ENCODE results near the gene DMRTB1. TPM values are rescaled to one million over a fixed set of nuclear protein-coding genes. Genes with fewer than 3 reads are reported as not detected.

DMRTB1 gene
- total RNA-seq, 6 donors from 2014 or later: not detected

DNA sequence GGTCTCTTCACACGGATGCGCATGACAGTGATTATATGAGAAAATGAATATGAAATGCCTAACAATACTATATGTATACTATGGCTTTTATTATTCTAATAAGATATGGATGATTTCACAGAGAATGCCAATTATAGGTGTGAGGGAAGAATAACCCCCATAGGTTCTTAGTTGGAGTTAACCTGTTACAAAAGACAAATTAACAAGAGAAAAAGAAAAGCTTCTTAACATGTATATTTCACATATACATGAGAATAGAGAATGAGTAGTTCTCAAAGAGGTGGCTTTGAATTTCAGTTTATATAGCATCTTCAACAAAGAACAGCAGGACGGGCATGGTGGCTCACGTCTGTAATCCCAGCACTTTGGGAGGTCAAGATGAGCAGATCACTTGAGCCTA is 24.0 kb upstream of the DMRTB1 start:
- no peaks in the 10 kb centered on the region for H3K36me3 ChIP-seq
- no peak for TF ChIP-seq EP300 (IDR thresholded peaks at IDR 0.05)
- TF ChIP-seq, protein P1, sequence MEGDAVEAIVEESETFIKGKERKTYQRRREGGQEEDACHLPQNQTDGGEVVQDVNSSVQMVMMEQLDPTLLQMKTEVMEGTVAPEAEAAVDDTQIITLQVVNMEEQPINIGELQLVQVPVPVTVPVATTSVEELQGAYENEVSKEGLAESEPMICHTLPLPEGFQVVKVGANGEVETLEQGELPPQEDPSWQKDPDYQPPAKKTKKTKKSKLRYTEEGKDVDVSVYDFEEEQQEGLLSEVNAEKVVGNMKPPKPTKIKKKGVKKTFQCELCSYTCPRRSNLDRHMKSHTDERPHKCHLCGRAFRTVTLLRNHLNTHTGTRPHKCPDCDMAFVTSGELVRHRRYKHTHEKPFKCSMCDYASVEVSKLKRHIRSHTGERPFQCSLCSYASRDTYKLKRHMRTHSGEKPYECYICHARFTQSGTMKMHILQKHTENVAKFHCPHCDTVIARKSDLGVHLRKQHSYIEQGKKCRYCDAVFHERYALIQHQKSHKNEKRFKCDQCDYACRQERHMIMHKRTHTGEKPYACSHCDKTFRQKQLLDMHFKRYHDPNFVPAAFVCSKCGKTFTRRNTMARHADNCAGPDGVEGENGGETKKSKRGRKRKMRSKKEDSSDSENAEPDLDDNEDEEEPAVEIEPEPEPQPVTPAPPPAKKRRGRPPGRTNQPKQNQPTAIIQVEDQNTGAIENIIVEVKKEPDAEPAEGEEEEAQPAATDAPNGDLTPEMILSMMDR (IDR thresholded peaks at IDR 0.05): no peak
- TF ChIP-seq POLR2AphosphoS5 (IDR thresholded peaks at IDR 0.05): no peak
- no peak for TF ChIP-seq POLR2A (IDR thresholded peaks at IDR 0.05)
- no peaks in the 10 kb centered on the region for H3K9me3 ChIP-seq
- 86 to 92% methylated on average over 4 of the region's 4 CpGs for WGBS, 2 donors
- H3K4me1 ChIP-seq: no peaks in the 10 kb centered on the region
- no peaks in the 10 kb centered on the region for H3K27me3 ChIP-seq
- no peak for ATAC-seq (ENCODE audit: low FRiP score in 2 of 2)
- no peak overlapping the region for H3K27ac ChIP-seq
- no peak overlapping the region for H3K4me3 ChIP-seq
- no peak for DNase-seq

DNA sequence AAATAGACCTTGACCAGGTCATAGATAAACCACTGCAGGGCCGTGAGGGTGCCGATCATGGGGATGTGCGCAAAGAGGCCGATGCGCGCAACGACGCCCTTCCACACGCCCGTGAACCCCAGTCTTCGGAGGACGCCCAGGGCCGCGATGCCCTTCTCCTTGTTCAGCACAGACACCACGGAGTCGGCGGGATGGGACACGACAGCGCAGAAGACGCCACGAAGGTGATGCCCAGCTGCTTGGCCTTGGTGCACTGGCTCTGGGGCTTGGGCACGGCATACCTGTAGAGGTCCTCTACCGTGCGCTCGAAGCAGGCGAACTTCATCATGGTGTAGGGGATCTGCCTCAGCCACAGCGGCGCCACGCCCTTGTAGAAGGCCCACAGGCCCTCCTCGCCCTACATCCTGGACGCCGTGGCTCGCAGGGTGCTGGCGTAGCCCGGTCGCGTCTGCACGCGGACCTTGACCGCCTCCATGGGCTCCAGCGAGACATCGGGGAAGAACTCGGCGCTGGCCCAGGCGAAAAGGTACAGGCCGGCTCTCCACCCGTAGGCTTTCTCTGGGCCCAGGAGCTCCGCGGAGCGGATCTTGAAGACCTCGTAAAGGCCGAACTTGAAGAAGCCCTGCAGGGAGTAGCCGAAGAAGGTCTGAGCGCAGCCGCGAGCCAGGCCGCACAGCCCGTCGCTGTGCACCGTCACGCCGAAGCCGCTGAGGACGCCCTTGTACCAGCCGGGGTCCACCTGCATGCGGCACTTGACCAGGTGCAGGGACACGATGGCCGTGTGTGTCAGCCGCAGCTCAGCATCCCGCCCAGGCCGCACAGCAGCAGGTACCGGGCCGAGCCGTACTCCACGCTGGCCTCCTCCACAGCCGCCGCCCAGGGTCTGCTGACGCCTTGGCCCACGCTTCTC is 20.5 kb upstream of the DMRTB1 start:
- 96 to 97% methylated on average over 57 to 73 of the region's 79 CpGs for WGBS, 2 donors
- Histone ChIP-seq H3K9me3 (no peaks in the 10 kb centered on the region), H3K36me3 (no peaks in the 10 kb centered on the region), H3K27me3 (no peaks in the 10 kb centered on the region), H3K4me3 (no peak overlapping the region), H3K4me1 (no peaks in the 10 kb centered on the region), H3K27ac (no peak overlapping the region)
- peak; percentile 16 to 43 for ATAC-seq (ENCODE audit: low FRiP score in 2 of 2)
- DNase-seq: peak in 1 of 2 donors; percentile 81
- TF ChIP-seq, protein P1 (IDR thresholded peaks at IDR 0.05): no peak
- TF ChIP-seq POLR2AphosphoS5 (IDR thresholded peaks at IDR 0.05): no peak
- no peak for TF ChIP-seq EP300 (IDR thresholded peaks at IDR 0.05)
- TF ChIP-seq POLR2A (IDR thresholded peaks at IDR 0.05): no peak

DNA sequence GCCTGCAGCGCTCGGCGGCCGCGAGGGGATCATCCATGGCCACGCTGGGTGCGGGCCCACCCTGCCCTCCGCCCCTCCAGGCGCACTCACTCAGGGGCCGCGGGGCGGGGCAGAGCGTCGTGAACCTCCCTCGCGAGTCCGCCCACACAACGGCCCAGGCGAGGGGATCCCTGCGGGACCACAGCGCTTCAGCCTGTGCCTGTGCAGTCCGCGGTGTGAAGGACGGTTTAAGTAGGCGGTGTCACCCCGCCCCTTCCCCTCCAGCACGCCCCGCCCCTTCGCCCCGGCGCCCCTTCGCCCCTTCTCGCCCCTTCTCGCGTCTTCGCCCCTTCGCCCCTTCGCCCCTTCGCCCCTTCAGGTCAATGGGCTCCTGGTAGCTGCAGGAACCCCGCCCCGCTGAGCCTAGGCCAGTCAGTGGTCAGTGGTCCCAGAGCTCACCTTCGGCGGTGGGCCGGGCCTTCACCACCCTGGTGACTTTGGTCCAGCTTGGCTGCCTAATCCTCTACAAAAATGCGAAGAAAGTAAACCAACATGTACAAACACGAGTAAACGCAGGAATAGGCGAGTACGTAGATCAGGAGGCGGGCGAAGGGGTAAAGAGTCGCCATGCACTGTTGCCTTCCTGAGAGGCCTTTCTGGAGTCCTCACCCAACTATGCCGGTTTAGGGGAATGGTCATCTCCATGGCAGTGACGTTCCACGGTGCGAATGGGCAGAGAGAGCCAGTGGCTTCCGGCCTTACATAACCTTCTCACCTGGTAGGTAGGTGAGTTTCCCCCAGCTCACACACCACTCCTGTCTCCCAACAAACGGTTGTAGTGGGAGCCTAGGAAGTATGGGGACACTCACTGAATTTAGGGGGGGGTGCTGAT is 19.6 kb upstream of the DMRTB1 start:
- no peak overlapping the region for H3K27ac ChIP-seq
- H3K9me3 ChIP-seq: no peaks in the 10 kb centered on the region
- WGBS, 2 donors: 95 to 96% methylated on average over 47 to 53 of the region's 58 CpGs
- no peak for TF ChIP-seq EP300 (IDR thresholded peaks at IDR 0.05)
- ATAC-seq (ENCODE audit: low FRiP score in 2 of 2): peak in 1 of 2 donors; percentile 24
- peak in 1 of 2 donors; percentile 69 for DNase-seq
- H3K36me3 ChIP-seq: no peaks in the 10 kb centered on the region
- no peaks in the 10 kb centered on the region for H3K27me3 ChIP-seq
- no peaks in the 10 kb centered on the region for H3K4me1 ChIP-seq
- no peak overlapping the region for H3K4me3 ChIP-seq

DNA sequence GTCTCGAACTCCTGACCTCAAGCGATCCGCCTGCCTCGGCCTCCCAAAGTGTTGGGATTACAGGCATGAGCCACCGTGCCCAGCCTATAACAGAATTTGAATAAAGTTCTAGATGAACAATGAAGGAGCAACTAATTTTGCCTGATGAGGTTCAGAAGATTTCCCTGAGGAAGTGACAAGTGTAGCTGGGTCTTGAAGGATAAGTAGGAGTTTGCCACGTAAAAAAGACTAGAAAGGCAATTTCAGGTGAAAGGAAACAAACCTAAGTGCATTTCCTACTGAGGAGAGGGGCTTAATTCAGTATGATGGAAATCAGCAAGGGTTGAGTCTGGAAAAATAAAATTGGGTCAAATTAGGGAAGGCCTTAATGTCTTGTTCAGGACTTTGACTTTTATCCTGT is 18.6 kb upstream of the DMRTB1 start:
- Histone ChIP-seq H3K9me3 (no peaks in the 10 kb centered on the region), H3K36me3 (no peaks in the 10 kb centered on the region), H3K27ac (no peak overlapping the region), H3K27me3 (no peaks in the 10 kb centered on the region), H3K4me3 (no peak overlapping the region), H3K4me1 (no peaks in the 10 kb centered on the region)
- WGBS, 2 donors: 94 to 95% methylated on average over 6 of the region's 6 CpGs
- no peak for DNase-seq
- TF ChIP-seq, protein P1 (IDR thresholded peaks at IDR 0.05): no peak
- TF ChIP-seq EP300 (IDR thresholded peaks at IDR 0.05) (no peak), POLR2AphosphoS5 (IDR thresholded peaks at IDR 0.05) (no peak), POLR2A (IDR thresholded peaks at IDR 0.05) (no peak)
- no peak for ATAC-seq (ENCODE audit: low FRiP score in 2 of 2)

DNA sequence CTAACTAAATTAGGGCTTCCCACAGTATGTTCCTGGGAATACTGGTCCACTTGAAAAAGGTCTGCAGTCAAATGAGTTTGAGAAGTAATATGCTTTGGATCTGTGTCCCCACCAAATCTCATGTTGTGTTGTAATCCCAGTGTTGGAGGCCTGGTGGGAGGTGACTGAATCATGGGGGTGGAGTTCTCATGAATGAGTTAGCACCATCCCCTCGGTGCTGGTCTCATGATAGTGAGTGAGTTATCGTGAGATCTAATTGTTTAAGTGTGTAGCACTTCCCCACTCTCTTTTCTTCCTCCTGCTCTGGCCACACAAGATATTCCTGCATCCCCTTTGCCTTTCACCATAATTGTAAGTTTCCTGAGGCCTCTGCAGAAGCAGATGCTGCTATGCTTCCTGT is 16.9 kb upstream of the DMRTB1 start:
- Histone ChIP-seq H3K27me3 (no peaks in the 10 kb centered on the region), H3K9me3 (no peaks in the 10 kb centered on the region), H3K4me1 (no peaks in the 10 kb centered on the region), H3K36me3 (no peaks in the 10 kb centered on the region), H3K27ac (no peak overlapping the region), H3K4me3 (no peak overlapping the region)
- DNase-seq (no peak), ATAC-seq (ENCODE audit: low FRiP score in 2 of 2) (no peak)
- TF ChIP-seq, protein P1 (IDR thresholded peaks at IDR 0.05): no peak
- no peak for TF ChIP-seq POLR2A (IDR thresholded peaks at IDR 0.05)
- TF ChIP-seq POLR2AphosphoS5 (IDR thresholded peaks at IDR 0.05): no peak
- TF ChIP-seq EP300 (IDR thresholded peaks at IDR 0.05): no peak
- 28 to 47% methylated on average over 2 of the region's 2 CpGs for WGBS, 2 donors

Measured in upper lobe of left lung (tissue), 6 donors.